NB4 (cell line): ENCODE data around the gene S100A1.
A peak's percentile ranks its signal among the peaks of the same experiment; 100 is the strongest.

Experiments used
- DNase-seq: peaks from one replicate; pipeline ENCODE4 v3.0.0; 2010; ENCODE audit warnings: low read depth
- H3K4me3 ChIP-seq: one replicate; pipeline ENCODE4 v1.5.1; 2011; ENCODE audit warnings: mild to moderate bottlenecking, low read depth, low read length, moderate library complexity
- MYC ChIP-seq: IDR thresholded peaks from 2 replicates; pipeline ENCODE4 v1.6.1; 2011; ENCODE audit warnings: low read depth, low read length
- POLR2A ChIP-seq: IDR thresholded peaks from 2 replicates; pipeline ENCODE4 v1.6.1; 2011; ENCODE audit warnings: mild to moderate bottlenecking; ENCODE audit not compliant: insufficient read length; ENCODE audit errors: extremely low read depth
- TF ChIP-seq, protein P1 (sequence below): IDR thresholded peaks from one replicate; pipeline ENCODE4 v1.5.1; 2012; ENCODE audit warnings: low read depth, low read length
- TF ChIP-seq, protein P2 (sequence below): IDR thresholded peaks from 2 replicates; pipeline ENCODE4 v1.6.1; 2011; ENCODE audit warnings: low read depth, low read length

S100A1 gene

DNA sequence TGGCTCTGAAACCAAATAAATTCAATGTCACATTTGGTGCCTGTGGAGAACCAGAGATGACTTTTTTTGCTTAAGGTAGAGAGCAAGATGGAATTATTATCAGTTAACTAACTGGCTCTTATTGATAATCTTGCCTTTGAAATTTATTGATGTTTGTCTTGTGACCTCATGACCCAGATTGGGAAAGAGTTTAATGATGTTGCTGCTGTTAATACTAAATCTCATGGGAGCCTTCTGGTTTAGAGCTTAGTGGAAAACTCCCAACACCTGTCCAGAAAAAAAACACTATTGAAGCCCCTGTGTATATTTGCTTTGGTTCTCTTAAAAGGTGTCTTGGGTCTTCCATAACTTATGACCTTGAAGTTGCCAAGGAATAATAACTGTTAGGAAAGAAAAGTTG, 15.6 kb downstream of the S100A1 start:
- DNase-seq: no peak
- TF ChIP-seq, protein P1, sequence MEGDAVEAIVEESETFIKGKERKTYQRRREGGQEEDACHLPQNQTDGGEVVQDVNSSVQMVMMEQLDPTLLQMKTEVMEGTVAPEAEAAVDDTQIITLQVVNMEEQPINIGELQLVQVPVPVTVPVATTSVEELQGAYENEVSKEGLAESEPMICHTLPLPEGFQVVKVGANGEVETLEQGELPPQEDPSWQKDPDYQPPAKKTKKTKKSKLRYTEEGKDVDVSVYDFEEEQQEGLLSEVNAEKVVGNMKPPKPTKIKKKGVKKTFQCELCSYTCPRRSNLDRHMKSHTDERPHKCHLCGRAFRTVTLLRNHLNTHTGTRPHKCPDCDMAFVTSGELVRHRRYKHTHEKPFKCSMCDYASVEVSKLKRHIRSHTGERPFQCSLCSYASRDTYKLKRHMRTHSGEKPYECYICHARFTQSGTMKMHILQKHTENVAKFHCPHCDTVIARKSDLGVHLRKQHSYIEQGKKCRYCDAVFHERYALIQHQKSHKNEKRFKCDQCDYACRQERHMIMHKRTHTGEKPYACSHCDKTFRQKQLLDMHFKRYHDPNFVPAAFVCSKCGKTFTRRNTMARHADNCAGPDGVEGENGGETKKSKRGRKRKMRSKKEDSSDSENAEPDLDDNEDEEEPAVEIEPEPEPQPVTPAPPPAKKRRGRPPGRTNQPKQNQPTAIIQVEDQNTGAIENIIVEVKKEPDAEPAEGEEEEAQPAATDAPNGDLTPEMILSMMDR: no peak
- TF ChIP-seq, protein P2, sequence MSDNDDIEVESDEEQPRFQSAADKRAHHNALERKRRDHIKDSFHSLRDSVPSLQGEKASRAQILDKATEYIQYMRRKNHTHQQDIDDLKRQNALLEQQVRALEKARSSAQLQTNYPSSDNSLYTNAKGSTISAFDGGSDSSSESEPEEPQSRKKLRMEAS: no peak
- TF ChIP-seq MYC (no peak), POLR2A (no peak)

DNA sequence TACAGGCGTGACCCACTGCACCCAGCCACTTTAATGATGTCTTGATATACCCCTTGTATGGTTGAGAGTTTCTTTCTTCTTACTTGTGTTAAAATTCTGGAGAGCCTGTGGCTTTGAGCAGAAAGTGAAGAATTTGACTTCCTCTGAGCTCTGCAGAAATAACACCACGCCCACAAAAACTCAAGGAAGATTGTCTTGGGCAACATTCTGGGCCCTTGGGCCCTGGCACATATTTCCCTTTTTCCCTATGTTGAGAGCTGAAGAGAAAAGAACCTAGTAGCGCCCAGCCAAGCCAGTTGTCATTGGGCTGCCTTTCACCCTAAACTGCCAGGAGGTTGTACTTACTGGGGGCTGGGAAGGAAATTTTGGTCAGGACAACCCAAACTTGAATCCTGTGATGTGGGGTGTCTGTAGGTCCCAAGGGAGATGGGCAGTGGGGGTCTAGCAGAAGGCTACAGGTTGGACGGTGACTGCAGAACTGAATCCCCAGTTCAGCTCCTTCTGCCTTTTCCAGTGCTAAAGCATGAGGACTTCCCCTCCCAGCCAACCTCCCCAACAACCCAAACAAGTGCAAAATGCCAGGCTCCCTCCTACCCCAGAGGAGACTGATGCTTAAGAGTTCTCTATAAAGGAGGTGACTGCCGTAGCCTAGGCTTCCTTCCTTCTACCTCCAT, 18.6 kb downstream of the S100A1 start:
- TF ChIP-seq, protein P1: no peak
- TF ChIP-seq MYC (no peak), POLR2A (no peak)
- TF ChIP-seq, protein P2: no peak
- no peak overlapping the region for H3K4me3 ChIP-seq
- DNase-seq: peak; percentile 30

More for the DNA sequence above, 15.6 kb downstream of the S100A1 start:
- no peak overlapping the region for H3K4me3 ChIP-seq

DNA sequence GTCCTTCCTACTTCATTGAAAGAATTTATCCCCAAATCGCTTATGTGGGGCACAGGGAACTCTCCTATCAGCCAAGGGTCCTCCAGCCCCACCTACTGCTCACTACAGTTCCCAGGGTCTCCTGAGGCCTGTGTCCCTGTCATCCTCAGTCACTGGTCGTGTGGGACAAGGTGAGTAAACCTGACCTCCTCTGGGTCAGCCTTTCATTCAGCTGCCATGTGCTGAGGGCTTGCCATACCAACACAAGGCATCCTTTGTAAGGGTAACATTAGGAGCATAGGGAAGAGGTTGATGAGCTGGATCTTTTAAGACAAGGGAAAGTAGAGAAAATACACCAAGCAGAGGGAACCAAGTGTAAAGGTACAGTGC, 19.1 kb downstream of the S100A1 start:
- TF ChIP-seq, protein P1: no peak
- no peak for TF ChIP-seq MYC
- TF ChIP-seq, protein P2: no peak
- TF ChIP-seq POLR2A: no peak
- no peak for DNase-seq
- no peak overlapping the region for H3K4me3 ChIP-seq

DNA sequence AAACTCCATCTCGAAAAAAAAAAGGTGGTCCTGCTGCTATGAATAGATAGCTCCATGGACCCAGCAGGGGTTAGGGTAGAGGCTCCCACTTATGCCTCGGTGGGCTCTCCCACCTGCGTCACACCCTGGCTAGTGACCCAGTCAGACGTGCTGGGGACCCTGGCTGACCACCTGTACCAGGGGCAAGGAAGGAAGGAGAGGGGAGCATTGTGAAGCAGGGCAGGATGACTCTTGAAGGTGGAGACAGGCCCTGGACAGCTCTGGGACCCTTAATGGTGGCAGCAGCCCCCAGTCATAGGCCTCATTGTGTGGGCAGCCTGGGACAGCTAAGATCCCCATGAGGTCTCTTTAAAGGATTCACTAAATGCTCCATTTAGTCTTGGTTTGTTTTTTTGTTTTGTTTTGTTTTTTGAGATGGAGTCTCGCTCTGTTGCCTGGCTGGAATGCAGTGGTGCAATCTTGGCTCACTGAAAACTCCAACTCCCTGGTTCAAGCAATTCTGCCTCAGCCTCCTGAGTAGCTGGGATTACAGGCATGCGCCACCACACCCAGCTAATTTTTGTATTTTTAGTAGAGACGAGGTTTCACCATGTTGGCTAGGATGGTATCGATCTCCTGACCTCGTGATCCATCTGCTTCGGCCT, 19.9 kb downstream of the S100A1 start:
- TF ChIP-seq POLR2A: no peak
- TF ChIP-seq, protein P2: no peak
- TF ChIP-seq MYC: no peak
- TF ChIP-seq, protein P1: no peak
- H3K4me3 ChIP-seq: no peak overlapping the region
- no peak for DNase-seq

DNA sequence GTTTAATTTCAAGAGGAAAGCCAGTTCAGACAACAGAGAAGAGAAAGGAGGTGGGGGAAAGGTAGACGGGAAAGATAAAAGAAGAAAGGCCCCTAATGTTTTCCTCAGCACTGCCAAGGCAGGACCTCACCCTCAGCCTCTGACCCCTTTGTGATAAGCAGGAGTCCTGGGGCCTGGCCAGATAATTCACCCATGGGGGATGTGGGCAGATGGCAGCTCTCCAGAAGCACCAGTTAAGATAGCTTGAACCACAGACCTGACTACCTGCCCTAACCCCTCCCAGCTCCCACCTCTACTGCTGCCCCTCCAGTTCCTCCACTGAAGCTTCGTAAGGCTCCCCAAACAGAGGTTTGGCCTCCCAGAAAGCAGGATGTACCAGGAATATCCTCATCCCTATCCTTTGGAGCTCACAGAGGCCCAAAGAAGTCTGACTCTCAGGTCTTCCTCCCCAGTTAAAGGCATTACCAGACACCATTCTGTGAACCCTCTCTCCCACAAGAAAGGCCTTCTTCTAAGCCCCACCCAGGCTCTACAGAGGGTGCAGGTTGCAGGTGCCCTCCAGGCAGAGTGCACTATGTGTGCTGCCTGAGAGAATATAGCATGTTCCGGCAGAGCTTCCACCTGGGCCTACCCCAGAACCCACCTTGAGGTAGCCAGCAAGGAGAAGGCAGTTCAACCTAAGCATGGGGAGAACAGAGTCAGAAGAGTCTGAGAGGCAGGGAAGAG, 21.1 kb downstream of the S100A1 start:
- TF ChIP-seq, protein P2: no peak
- TF ChIP-seq MYC: no peak
- TF ChIP-seq, protein P1: no peak
- peak; percentile 29 for TF ChIP-seq POLR2A
- H3K4me3 ChIP-seq: no peak overlapping the region
- DNase-seq: no peak
